GM12878 (cell line): Measurements from ENCODE around the gene ADAT3. TPM values are rescaled to one million over a fixed set of nuclear protein-coding genes. Genes with fewer than 3 reads are reported as not detected.

Source experiments
- ATAC-seq: fragments of 200-7000 bp; cut with Tn5 transposase; 3 replicates; pipeline ENCODE4 v1.9.1; 2020; ENCODE audit warnings: mild to moderate bottlenecking, moderate library complexity
- BruUV-seq: library from RNA; stranded (reverse); fragments of 400-500 nt; replicated peaks from 2 replicates; lab custom pipeline; 2021; lab: Mats Ljungman, UMichigan
- CTCF ChIA-PET: fragments of 300-600 bp; sonication (Branson Sonifier 250); formaldehyde crosslinking; extraction: SDS; loops from one replicate; lab custom pipeline; 2021; ENCODE audit warnings: inconsistent platforms; lab: Yijun Ruan, JAX
- POLR2A ChIA-PET: fragments of 350-600 bp; formaldehyde crosslinking; extraction: SDS; loops from one replicate; lab custom pipeline; 2021; ENCODE audit warnings: inconsistent platforms; lab: Charles Lee
- RAD21 ChIA-PET: fragments of 300-600 bp; sonication (Branson Sonifier 250); formaldehyde crosslinking; loops from one replicate; lab custom pipeline; 2023; ENCODE audit warnings: antibody characterized with exemption; ENCODE audit not compliant: unreplicated experiment; lab: Charles Lee
- SMC1A ChIA-PET: fragments of 300-600 bp; sonication (Branson Sonifier 250); formaldehyde crosslinking; loops from one replicate; lab custom pipeline; 2023; ENCODE audit not compliant: unreplicated experiment, uncharacterized antibody; lab: Charles Lee
- DNase-seq: peaks from one replicate; pipeline ENCODE4 v3.0.0-alpha.2; 2011; ENCODE audit warnings: low read depth, low spot score
- FAIRE-seq: peaks from 3 replicates; lab custom pipeline; 2011; peaks lifted over from hg19 to GRCh38; lab: Jason Lieb, UNC
- H2AFZ ChIP-seq: 2 replicates; pipeline ENCODE4 v1.6.0; 2011; ENCODE audit warnings: low read depth, low read length, control low read depth; ENCODE audit not compliant: control insufficient read depth
- H3K27ac ChIP-seq: 2 replicates; pipeline ENCODE4 v1.5.1; 2011; ENCODE audit warnings: control low read depth; ENCODE audit not compliant: control insufficient read depth, insufficient read depth
- H3K27me3 ChIP-seq, 2 experiments: replicated peaks in 1 of 2; 2 replicates each; pipeline versions ENCODE4 v1.6.0 to v1.6.1; 2011; ENCODE audit warnings: low read length in 1 of 2; ENCODE audit not compliant: control insufficient read depth in 2 of 2, insufficient read depth in 2 of 2
- H3K36me3 ChIP-seq, 2 experiments: 2 replicates each; pipeline ENCODE4 v1.5.1; 2011; ENCODE audit warnings: low read length in 1 of 2; ENCODE audit not compliant: control insufficient read depth in 2 of 2, insufficient read depth in 2 of 2
- H3K4me1 ChIP-seq: 2 replicates; pipeline ENCODE4 v1.6.1; 2011; ENCODE audit warnings: mild to moderate bottlenecking, low read length, moderate library complexity, mixed read lengths; ENCODE audit not compliant: control insufficient read depth, insufficient read depth
- H3K4me2 ChIP-seq: 2 replicates; pipeline ENCODE4 v1.6.0; 2011; ENCODE audit warnings: control low read depth; ENCODE audit not compliant: control insufficient read depth, insufficient read depth
- H3K4me3 ChIP-seq: fragments of 200-600 bp; sonication (generic); 2 replicates; pipeline ENCODE4 v1.5.1; 2016
- H3K79me2 ChIP-seq: 2 replicates; pipeline ENCODE4 v1.6.0; 2011; ENCODE audit warnings: low read length; ENCODE audit not compliant: control insufficient read depth, insufficient read depth
- H3K9ac ChIP-seq: 2 replicates; pipeline ENCODE4 v1.8.0; 2011; ENCODE audit warnings: low read length, control low read depth, mixed read lengths; ENCODE audit not compliant: control insufficient read depth, insufficient read depth
- H3K9me3 ChIP-seq: replicated peaks from 3 replicates; pipeline ENCODE4 v1.5.1; 2011; ENCODE audit warnings: mild to moderate bottlenecking, low read length; ENCODE audit not compliant: control insufficient read depth, insufficient read depth
- H4K20me1 ChIP-seq: 2 replicates; pipeline ENCODE4 v1.6.0; 2011; ENCODE audit not compliant: control insufficient read depth, insufficient read depth
- ESRRA ChIP-seq: IDR thresholded peaks from 2 replicates; pipeline ENCODE4 v1.6.1; 2012; ENCODE audit warnings: mild to moderate bottlenecking, low read length, improper control_type of control experiment
- KAT2A ChIP-seq: conservative IDR thresholded peaks from 2 replicates; pipeline ENCODE4 v1.6.1; 2011; ENCODE audit warnings: low read depth, low read length; ENCODE audit not compliant: control insufficient read depth
- MXI1 ChIP-seq: fragments of 150-350 bp; IDR thresholded peaks from 2 replicates; pipeline ENCODE4 v1.6.1; 2011; ENCODE audit warnings: low read depth, mild to moderate bottlenecking, inconsistent platforms, low read length, improper control_type of control experiment
- POLR2A ChIP-seq: IDR thresholded peaks from 2 replicates; pipeline ENCODE4 v1.6.1; 2011; ENCODE audit warnings: low read depth, mild to moderate bottlenecking, low read length
- WGBS: methylation state at CpG from one replicate; pipeline ENCODE4 v1.1.6; 2016; ENCODE audit warnings: low lambda C conversion rate; ENCODE audit not compliant: insufficient replicate concordance, insufficient coverage; ENCODE audit errors: missing lambda C conversion rate; 5-methylcytosine and 5-hydroxymethylcytosine counted together
- in situ Hi-C: fragments of 300-500 bp; cut with MboI; formaldehyde crosslinking; loops from 9 replicates; pipeline ENCODE4 v1.14.3; 2018; ENCODE audit warnings: mixed read lengths
- intact Hi-C: fragments of 100-400 bp; cut with micrococcal nuclease; formaldehyde crosslinking; loops from one replicate; pipeline ENCODE4 v1.14.2; 2022; ENCODE audit not compliant: unreplicated experiment
- polyA plus RNA-seq, 11 experiments: library from polyadenylated mRNA; depleted of rRNA in 4 of 11; unstranded in 6 of 11; stranded (reverse) in 5 of 11; fragments of >200 nt; fragmentation: Nextera tagmentation in 4 of 11; fragmentation: Illumina TruSeq in 1 of 11; extraction: Ambion mirVana in 4 of 11; extraction: Trizol in 1 of 11; gene quantifications; 1 replicate in 1 of 11; 2 replicates in 10 of 11; pipeline versions ENCODE4 v1.2.1 to v1.2.3, GENCODE V29; 2011 to 2016; ENCODE audit warnings: inconsistent platforms in 2 of 11, missing spikeins in 2 of 11, low read depth in 1 of 11
- total RNA-seq, 4 experiments: library from RNA; depleted of rRNA in 3 of 4; stranded (reverse); fragments of >200 nt in 3 of 4; fragmentation: Illumina TruSeq in 1 of 4; extraction: Trizol in 1 of 4; gene quantifications; 2 replicates each; pipeline versions ENCODE4 v1.2.1 to v1.2.3, GENCODE V29; 2013 to 2021

The ADAT3 gene
- total and polyA plus RNA-seq, 10 of the 15 experiments (the other 5 are each of a cell fraction or from before 2014, with no cell fraction given), result 0.27 to 11.8 (median 7.7) TPM; not detected in 3

DNA sequence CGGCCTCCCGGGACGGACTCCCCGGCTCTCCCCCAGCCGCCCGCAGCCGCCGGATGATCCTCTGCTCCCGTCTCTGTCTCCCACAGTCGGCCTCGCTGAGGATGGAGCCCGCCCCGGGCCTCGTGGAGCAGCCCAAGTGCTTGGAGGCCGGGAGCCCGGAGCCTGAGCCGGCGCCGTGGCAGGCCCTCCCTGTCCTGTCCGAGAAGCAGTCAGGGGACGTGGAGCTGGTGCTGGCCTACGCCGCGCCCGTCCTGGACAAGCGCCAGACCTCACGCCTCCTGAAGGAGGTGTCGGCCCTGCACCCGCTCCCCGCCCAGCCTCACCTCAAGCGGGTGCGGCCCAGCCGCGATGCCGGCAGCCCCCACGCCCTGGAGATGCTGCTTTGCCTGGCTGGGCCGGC, 6.8 kb downstream of the ADAT3 start:
- no peak overlapping the region for H2AFZ ChIP-seq
- intact Hi-C loops, result no loop called here
- peaks cover 26% of the 10 kb centered on the region for H3K79me2 ChIP-seq
- peaks cover 11% of the 10 kb centered on the region for H3K4me1 ChIP-seq
- in situ Hi-C loops, result no loop called here
- BruUV-seq, result no TSS peak
- 98% methylated on average over 36 of the region's 37 CpGs for WGBS
- no peak for ATAC-seq
- no peak for FAIRE-seq
- no peak overlapping the region for H3K4me2 ChIP-seq
- no peaks in the 10 kb centered on the region for H3K27me3 ChIP-seq
- DNase-seq, result no peak
- H3K4me3 ChIP-seq, result no peak overlapping the region
- POLR2A ChIA-PET, result no interaction called here
- SMC1A ChIA-PET, result interaction anchor here (0.9 kb wide), 1 partner anchor 75 kb away, joined by 3 read pairs; no protein-coding TSS in a partner anchor
- H3K9me3 ChIP-seq, result no peaks in the 10 kb centered on the region
- H3K9ac ChIP-seq, result no peak overlapping the region
- H3K36me3 ChIP-seq, result peaks cover 0 to 5% of the 10 kb centered on the region in 2 experiments; a peak in 2 of 4 replicates
- RAD21 ChIA-PET, result no interaction called here
- no peak overlapping the region for H3K27ac ChIP-seq
- CTCF ChIA-PET, result no interaction called here
- H4K20me1 ChIP-seq, result no peaks in the 10 kb centered on the region
- no peak for TF ChIP-seq MXI1
- TF ChIP-seq POLR2A, result no peak
- TF ChIP-seq KAT2A, result no peak

- BruUV-seq, result no TSS peak
- H3K9ac ChIP-seq, result no peak overlapping the region
- H3K4me1 ChIP-seq, result peaks cover 10% of the 10 kb centered on the region
- H3K27ac ChIP-seq, result no peak overlapping the region
- POLR2A ChIA-PET, result no interaction called here
- SMC1A ChIA-PET, result no interaction called here
- H3K79me2 ChIP-seq, result peaks cover 17% of the 10 kb centered on the region
- H3K36me3 ChIP-seq, result peaks cover 0 to 5% of the 10 kb centered on the region in 2 experiments; a peak in 2 of 4 replicates
- intact Hi-C loops (no loop called here), in situ Hi-C loops (no loop called here)
- no peak overlapping the region for H3K4me3 ChIP-seq
- H2AFZ ChIP-seq, result no peak overlapping the region
- no peaks in the 10 kb centered on the region for H3K27me3 ChIP-seq
- DNase-seq (no peak), ATAC-seq (no peak), FAIRE-seq (no peak)
- WGBS, result 98% methylated on average over 76 of the region's 77 CpGs
- CTCF ChIA-PET, result no interaction called here
- no peak overlapping the region for H3K4me2 ChIP-seq
- RAD21 ChIA-PET, result no interaction called here
- no peaks in the 10 kb centered on the region for H4K20me1 ChIP-seq
- TF ChIP-seq ESRRA (no peak), POLR2A (peak; percentile 27; the same call in 1 of the 2 replicates)
- H3K9me3 ChIP-seq, result no peaks in the 10 kb centered on the region
These were observed 7.7 kb downstream of the ADAT3 start for GRCh38 chr19:1912760-1913505.
